ENCODE data around the gene RIN1. TPM values are rescaled to one million over a fixed set of nuclear protein-coding genes. Genes with fewer than 3 reads are reported as not detected.

The RIN1 gene
- total and polyA plus RNA-seq, 9 of the 15 experiments (the other 6 are each of a cell fraction or from before 2014, with no cell fraction given): 0.01 to 1.2 (median 0.45) TPM; not detected in 1

GRCh38 chr11:66311470-66311964, 24.7 kb downstream of the RIN1 start (continued):
- TF ChIP-seq MBD1 (CRISPR knock-in tag; IDR thresholded peaks at IDR 0.05) (peak; percentile 94), CTCF (IDR thresholded peaks at IDR 0.05 in 2 of 3, conservative IDR thresholded peaks at IDR 0.05 in 1 of 3; ENCODE audit: insufficient read depth in 2 of 3, low read depth in 1 of 3, low read length in 3 of 3) (peak in 1 of 3 experiments; percentile 95; a peak in 1 of 6 replicates), FOXP4 (CRISPR knock-in tag; IDR thresholded peaks at IDR 0.05; ENCODE audit: borderline replicate concordance) (0 out of 2 replicates have a peak, but pooled peaks have one; percentile 83), CCNT2 (IDR thresholded peaks at IDR 0.05; ENCODE audit: borderline replicate concordance, extremely low read depth, insufficient read length, low read depth, low read length) (no peak), POLR2G (IDR thresholded peaks at IDR 0.05; ENCODE audit: low read depth, low read length) (no peak), ZNF12 (CRISPR knock-in tag; IDR thresholded peaks at IDR 0.05) (0 out of 2 replicates have a peak, but pooled peaks have one; percentile 2)

All from K562 (cell line).